ENCODE measurements around the gene HDLBP. TPM values are rescaled to one million over a fixed set of nuclear protein-coding genes. Genes with fewer than 3 reads are reported as not detected.

Gene HDLBP
- total and polyA plus RNA-seq, 2 experiments from 2014 or later = 230 to 306 TPM

- no peak overlapping the region for H3K27ac Mint-ChIP-seq
- peaks cover 4% of the 10 kb centered on the region for H3K27me3 Mint-ChIP-seq (ENCODE audit: insufficient read depth, low read depth, poor library complexity)
- Histone ChIP-seq H3K4me3 (no peak overlapping the region), H3F3A (replicated peaks; ENCODE audit: low read depth) (peaks cover 3% of the 10 kb centered on the region; the same call in 1 of the 2 replicates), H3K4me2 (no peak overlapping the region), H3K27ac (ENCODE audit: low read depth) (no peak overlapping the region), H4K20me1 (replicated peaks; ENCODE audit: insufficient read depth) (peaks cover 76% of the 10 kb centered on the region), H3K4me1 (ENCODE audit: insufficient read depth) (no peaks in the 10 kb centered on the region; the same call in 1 of the 2 replicates), H3K36me3 (ENCODE audit: insufficient read depth) (no peaks in the 10 kb centered on the region), H2AFZ (no peak overlapping the region), H3K79me2 (replicated peaks; ENCODE audit: insufficient read depth) (peaks cover 100% of the 10 kb centered on the region), H3K9me2 (ENCODE audit: insufficient read depth) (no peaks in the 10 kb centered on the region), H3K27me3 (ENCODE audit: insufficient read depth) (no peaks in the 10 kb centered on the region)
- DNase-seq (ENCODE audit: low spot score) = no peak
- TF ChIP-seq CREB1 (CRISPR knock-in tag; IDR thresholded peaks at IDR 0.05; ENCODE audit: low read depth) (no peak), EZH2phosphoT487 (IDR thresholded peaks at IDR 0.05; ENCODE audit: unreplicated experiment) (no peak), CTCF (conservative IDR thresholded peaks at IDR 0.05; ENCODE audit: low read depth in 2 of 2) (no peak), REST (IDR thresholded peaks at IDR 0.05; ENCODE audit: unreplicated experiment) (no peak), JUNB (IDR thresholded peaks at IDR 0.05; ENCODE audit: unreplicated experiment) (no peak), ZNF114 (CRISPR knock-in tag; IDR thresholded peaks at IDR 0.05) (no peak), POLR2AphosphoS5 (IDR thresholded peaks at IDR 0.05; ENCODE audit: low read depth) (no peak), EZH2 (IDR thresholded peaks at IDR 0.05; ENCODE audit: low read depth, unreplicated experiment) (no peak), NANOG (IDR thresholded peaks at IDR 0.05; ENCODE audit: borderline replicate concordance) (no peak), ETS1 (IDR thresholded peaks at IDR 0.05) (no peak), ZNF331 (CRISPR knock-in tag; IDR thresholded peaks at IDR 0.05; ENCODE audit: low read depth) (no peak), ZNF462 (CRISPR knock-in tag; IDR thresholded peaks at IDR 0.05) (no peak), STAT1 (IDR thresholded peaks at IDR 0.05; ENCODE audit: unreplicated experiment) (no peak)
- no peak for ATAC-seq
- no peaks in the 10 kb centered on the region for H3K9me3 Mint-ChIP-seq
- H3K4me1 Mint-ChIP-seq = peaks cover 14% of the 10 kb centered on the region; the same call in 2 of the 3 replicates
- no peak overlapping the region for H3K4me3 Mint-ChIP-seq
- H3K36me3 Mint-ChIP-seq (ENCODE audit: low read depth) = peaks cover 4% of the 10 kb centered on the region; the same call in 2 of the 3 replicates
Observed at GRCh38 chr2:241296767-241297166, 18.7 kb downstream of the HDLBP start.
